NT2/D1 (cell line): Measurements from ENCODE around the gene MRPL4.

ENCODE experiments used
- DNase-seq: peaks from one replicate; pipeline ENCODE4 v3.0.0-alpha.2; 2011; ENCODE audit warnings: low read depth, low spot score
- H3K27me3 ChIP-seq: 2 replicates; pipeline ENCODE4 v1.6.0; 2011; ENCODE audit warnings: mild to moderate bottlenecking; ENCODE audit not compliant: insufficient read length, insufficient read depth
- H3K36me3 ChIP-seq: 2 replicates; pipeline ENCODE4 v1.6.1; 2011; ENCODE audit warnings: mild to moderate bottlenecking, low read length, mixed read lengths; ENCODE audit not compliant: insufficient read depth, insufficient read length
- H3K4me1 ChIP-seq: 2 replicates; pipeline ENCODE4 v1.5.1; 2011; ENCODE audit not compliant: insufficient read depth, insufficient read length
- H3K4me3 ChIP-seq: 2 replicates; pipeline ENCODE4 v1.5.1; 2011; ENCODE audit warnings: low read depth; ENCODE audit not compliant: insufficient read length
- H3K9ac ChIP-seq: 2 replicates; pipeline ENCODE4 v1.6.0; 2011; ENCODE audit warnings: low read depth; ENCODE audit not compliant: insufficient read length
- H3K9me3 ChIP-seq: 2 replicates; pipeline ENCODE4 v1.5.1; 2011; ENCODE audit warnings: mild to moderate bottlenecking, low read length; ENCODE audit not compliant: insufficient read depth
- SUZ12 ChIP-seq: IDR thresholded peaks from 2 replicates; pipeline ENCODE4 v1.6.1; 2011; ENCODE audit not compliant: insufficient read length, insufficient read depth; ENCODE audit errors: extremely low read depth
- YY1 ChIP-seq: IDR thresholded peaks from 2 replicates; pipeline ENCODE4 v1.6.1; 2011; ENCODE audit not compliant: insufficient read length, insufficient read depth
- ZNF274 ChIP-seq: IDR thresholded peaks from 2 replicates; pipeline ENCODE4 v1.6.1; 2011; ENCODE audit warnings: mild to moderate bottlenecking, low read depth, low read length

The MRPL4 gene

DNA sequence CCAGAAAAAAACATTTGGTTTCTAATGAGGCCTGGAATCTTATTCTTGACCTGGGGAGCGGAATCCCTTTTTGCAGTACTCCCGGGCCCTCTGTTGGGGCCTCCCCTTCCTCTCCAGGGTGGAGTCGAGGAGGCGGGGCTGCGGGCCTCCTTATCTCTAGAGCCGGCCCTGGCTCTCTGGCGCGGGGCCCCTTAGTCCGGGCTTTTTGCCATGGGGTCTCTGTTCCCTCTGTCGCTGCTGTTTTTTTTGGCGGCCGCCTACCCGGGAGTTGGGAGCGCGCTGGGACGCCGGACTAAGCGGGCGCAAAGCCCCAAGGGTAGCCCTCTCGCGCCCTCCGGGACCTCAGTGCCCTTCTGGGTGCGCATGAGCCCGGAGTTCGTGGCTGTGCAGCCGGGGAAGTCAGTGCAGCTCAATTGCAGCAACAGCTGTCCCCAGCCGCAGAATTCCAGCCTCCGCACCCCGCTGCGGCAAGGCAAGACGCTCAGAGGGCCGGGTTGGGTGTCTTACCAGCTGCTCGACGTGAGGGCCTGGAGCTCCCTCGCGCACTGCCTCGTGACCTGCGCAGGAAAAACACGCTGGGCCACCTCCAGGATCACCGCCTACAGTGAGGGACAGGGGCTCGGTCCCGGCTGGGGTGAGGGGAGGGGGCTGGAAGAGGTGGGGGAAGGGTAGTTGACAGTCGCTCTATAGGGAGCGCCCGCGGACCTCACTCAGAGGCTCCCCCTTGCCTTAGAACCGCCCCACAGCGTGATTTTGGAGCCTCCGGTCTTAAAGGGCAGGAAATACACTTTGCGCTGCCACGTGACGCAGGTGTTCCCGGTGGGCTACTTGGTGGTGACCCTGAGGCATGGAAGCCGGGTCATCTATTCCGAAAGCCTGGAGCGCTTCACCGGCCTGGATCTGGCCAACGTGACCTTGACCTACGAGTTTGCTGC, 35.1 kb downstream of the MRPL4 start, which contains the start of gene ICAM4:
ICAM4 (plus strand) TSS at position 153 of the 935 bp plus-strand sequence; CDS start at position 211, 58 bp downstream.
- Histone ChIP-seq H3K9ac (peak within 1 kb of the TSS; percentile 78), H3K27me3 (peaks cover 47% of the 10 kb centered on the region), H3K9me3 (no peaks in the 10 kb centered on the region), H3K36me3 (peaks cover 28% of the 10 kb centered on the region), H3K4me3 (peak within 1 kb of the TSS; percentile 24), H3K4me1 (peaks cover 34% of the 10 kb centered on the region)
- no peak for DNase-seq
- TF ChIP-seq YY1 (no peak), SUZ12 (no peak), ZNF274 (no peak)

DNA sequence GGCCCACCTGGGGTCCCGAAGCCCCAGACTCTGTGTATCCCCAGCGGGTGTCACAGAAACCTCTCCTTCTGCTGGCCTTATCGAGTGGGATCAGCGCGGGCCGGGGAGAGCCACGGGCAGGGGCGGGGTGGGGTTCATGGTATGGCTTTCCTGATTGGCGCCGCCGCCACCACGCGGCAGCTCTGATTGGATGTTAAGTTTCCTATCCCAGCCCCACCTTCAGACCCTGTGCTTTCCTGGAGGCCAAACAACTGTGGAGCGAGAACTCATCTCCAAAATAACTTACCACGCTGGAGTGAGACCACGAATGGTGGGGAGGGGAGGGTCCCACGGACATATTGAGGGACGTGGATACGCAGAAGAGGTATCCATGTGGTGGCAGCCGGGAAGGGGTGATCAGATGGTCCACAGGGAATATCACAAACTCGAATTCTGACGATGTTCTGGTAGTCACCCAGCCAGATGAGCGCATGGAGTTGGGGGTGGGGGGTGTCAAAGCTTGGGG, 36.7 kb downstream of the MRPL4 start:
- no peaks in the 10 kb centered on the region for H3K9me3 ChIP-seq
- peaks cover 42% of the 10 kb centered on the region for H3K4me1 ChIP-seq
- H3K36me3 ChIP-seq: peaks cover 23% of the 10 kb centered on the region
- DNase-seq: no peak
- TF ChIP-seq ZNF274 (no peak), YY1 (no peak), SUZ12 (no peak)
- H3K27me3 ChIP-seq: peaks cover 63% of the 10 kb centered on the region
- H3K9ac ChIP-seq: peak overlapping the region; percentile 66
- H3K4me3 ChIP-seq: peak overlapping the region; percentile 40

GRCh38 chr19:10289167-10289835, 37.3 kb downstream of the MRPL4 start:
- H3K27me3 ChIP-seq: peaks cover 69% of the 10 kb centered on the region
- TF ChIP-seq YY1: no peak
- TF ChIP-seq SUZ12: peak; percentile 8
- H3K4me1 ChIP-seq: peaks cover 43% of the 10 kb centered on the region
- no peaks in the 10 kb centered on the region for H3K9me3 ChIP-seq
- H3K9ac ChIP-seq: peak overlapping the region; percentile 66
- no peak for DNase-seq
- H3K4me3 ChIP-seq: peak overlapping the region; percentile 40
- H3K36me3 ChIP-seq: peaks cover 17% of the 10 kb centered on the region

DNA sequence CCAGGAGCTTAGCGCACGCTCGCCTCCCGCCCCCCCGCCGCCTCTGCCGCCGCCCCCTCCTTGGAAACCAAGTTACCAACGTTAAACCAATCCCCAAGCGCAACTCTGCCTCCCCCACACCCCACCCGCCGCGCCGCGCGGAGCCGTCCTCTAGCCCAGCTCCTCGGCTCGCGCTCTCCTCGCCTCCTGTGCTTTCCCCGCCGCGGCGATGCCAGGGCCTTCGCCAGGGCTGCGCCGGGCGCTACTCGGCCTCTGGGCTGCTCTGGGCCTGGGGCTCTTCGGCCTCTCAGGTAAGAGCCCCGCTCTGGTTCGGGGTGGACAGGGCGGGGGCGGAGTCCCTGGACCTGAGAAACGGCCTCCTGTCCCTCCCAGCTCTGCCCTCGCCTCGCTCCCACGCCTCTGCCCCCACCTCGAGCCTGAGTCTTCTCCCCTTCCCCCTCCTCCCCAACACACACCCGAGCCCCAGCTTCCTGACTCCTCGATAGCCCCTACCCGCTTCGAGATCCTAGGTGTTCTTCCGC, 37.9 kb downstream of the MRPL4 start, which contains the start of gene ICAM5:
ICAM5 (plus strand) TSS at position 117 of the 521 bp plus-strand sequence; CDS start at position 209, 92 bp downstream.
- Histone ChIP-seq H3K4me1 (peaks cover 45% of the 10 kb centered on the region), H3K36me3 (peaks cover 11% of the 10 kb centered on the region), H3K9ac (peak within 1 kb of the TSS; percentile 68), H3K4me3 (peak within 1 kb of the TSS; percentile 51), H3K27me3 (peaks cover 75% of the 10 kb centered on the region), H3K9me3 (no peaks in the 10 kb centered on the region)
- DNase-seq: no peak
- no peak for TF ChIP-seq SUZ12
- TF ChIP-seq YY1: no peak
- no peak for TF ChIP-seq ZNF274

- peak overlapping the region; percentile 51 for H3K4me3 ChIP-seq
- no peaks in the 10 kb centered on the region for H3K9me3 ChIP-seq
- H3K9ac ChIP-seq: peak overlapping the region; percentile 68
- no peak for DNase-seq
- TF ChIP-seq ZNF274 (no peak), SUZ12 (no peak), YY1 (no peak)
- H3K36me3 ChIP-seq: peaks cover 6% of the 10 kb centered on the region
- H3K4me1 ChIP-seq: peaks cover 50% of the 10 kb centered on the region
- H3K27me3 ChIP-seq: peaks cover 80% of the 10 kb centered on the region
These were observed 38.4 kb downstream of the MRPL4 start for GRCh38 chr19:10290357-10290875.

DNA sequence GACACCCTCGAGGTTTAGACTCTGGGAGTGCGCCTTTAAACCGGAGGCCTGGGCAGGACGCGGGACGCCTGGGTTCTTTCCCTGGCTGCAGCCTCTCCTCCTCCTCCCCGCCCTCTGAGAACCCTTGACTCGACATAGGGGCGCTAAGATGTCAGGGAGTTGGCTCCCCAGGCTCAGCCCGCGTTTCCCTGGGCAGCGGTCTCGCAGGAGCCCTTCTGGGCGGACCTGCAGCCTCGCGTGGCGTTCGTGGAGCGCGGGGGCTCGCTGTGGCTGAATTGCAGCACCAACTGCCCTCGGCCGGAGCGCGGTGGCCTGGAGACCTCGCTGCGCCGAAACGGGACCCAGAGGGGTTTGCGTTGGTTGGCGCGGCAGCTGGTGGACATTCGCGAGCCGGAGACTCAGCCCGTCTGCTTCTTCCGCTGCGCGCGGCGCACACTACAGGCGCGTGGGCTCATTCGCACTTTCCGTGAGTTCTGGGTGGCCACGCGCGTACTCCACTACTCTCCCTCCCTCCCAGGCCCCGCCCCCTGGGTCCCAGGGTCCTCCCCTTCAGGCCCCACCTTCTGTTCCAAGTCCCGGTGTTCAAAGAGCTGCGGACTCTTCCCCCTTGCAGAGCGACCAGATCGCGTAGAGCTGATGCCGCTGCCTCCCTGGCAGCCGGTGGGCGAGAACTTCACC, 39.0 kb downstream of the MRPL4 start:
- H3K9me3 ChIP-seq: no peaks in the 10 kb centered on the region
- H3K36me3 ChIP-seq: peaks cover under 1% of the 10 kb centered on the region
- peaks cover 53% of the 10 kb centered on the region for H3K4me1 ChIP-seq
- no peak for TF ChIP-seq ZNF274
- TF ChIP-seq SUZ12: no peak
- no peak for TF ChIP-seq YY1
- peaks cover 86% of the 10 kb centered on the region for H3K27me3 ChIP-seq
- peak overlapping the region; percentile 72 for H3K9ac ChIP-seq
- peak overlapping the region; percentile 51 for H3K4me3 ChIP-seq
- no peak for DNase-seq
